K562 (cell line): ENCODE results near the gene CUX1. TPM values are rescaled to one million over a fixed set of nuclear protein-coding genes. Genes with fewer than 3 reads are reported as not detected.

Experiments
- ATAC-seq: fragments of 200-7000 bp; cut with Tn5 transposase; 3 replicates; pipeline ENCODE4 v1.9.1; 2020; ENCODE audit warnings: moderate library complexity
- BruUV-seq: library from RNA; stranded (reverse); fragments of 400-500 nt; replicated peaks from 2 replicates; lab custom pipeline; 2021; lab: Mats Ljungman, UMichigan
- CTCF ChIA-PET: fragments of 300-600 bp; formaldehyde crosslinking; extraction: SDS; loops from one replicate; lab custom pipeline; 2021; ENCODE audit warnings: low intra/inter-chr PET ratio; lab: Yijun Ruan, JAX
- POLR2A ChIA-PET: fragments of 300-600, 350-650 bp; sonication (Branson Sonifier 250); formaldehyde crosslinking; extraction: SDS; loops from one replicate; lab custom pipeline; 2021; ENCODE audit warnings: antibody characterized with exemption, inconsistent platforms; lab: Yijun Ruan, JAX
- DNase-seq, 4 experiments: peaks; one replicate each; pipeline versions ENCODE4 v3.0.0 to v3.0.0-alpha.2; 2011 to 2018; ENCODE audit warnings: low spot score in 3 of 4, mixed read lengths in 3 of 4; ENCODE audit errors: extremely low read depth in 1 of 4
- FAIRE-seq: peaks from 2 replicates; lab custom pipeline; 2011; peaks lifted over from hg19 to GRCh38; lab: Jason Lieb, UNC
- H2AFZ ChIP-seq: 2 replicates; pipeline ENCODE4 v1.6.0; 2011; ENCODE audit warnings: low read depth, low read length, control low read depth, inconsistent platforms
- H3K27ac ChIP-seq: fragments of 200-600 bp; 3 replicates; pipeline ENCODE4 v1.8.0; 2011; ENCODE audit warnings: low read depth, mild to moderate bottlenecking, control low read depth, inconsistent platforms, low read length, moderate library complexity, mixed read lengths; ENCODE audit errors: extremely low read depth
- H3K27me3 ChIP-seq, 2 experiments: fragments of 300-600 bp in 1 of 2; 2 replicates in 1 of 2; 3 replicates in 1 of 2; pipeline versions ENCODE4 v1.6.0 to v1.8.0; 2011; ENCODE audit warnings: inconsistent platforms in 2 of 2, low read length in 2 of 2, mild to moderate bottlenecking in 1 of 2, mixed read lengths in 1 of 2, moderate library complexity in 1 of 2; ENCODE audit not compliant: control insufficient read depth in 2 of 2, insufficient read depth in 2 of 2
- H3K36me3 ChIP-seq: fragments of 300-600 bp; 3 replicates; pipeline ENCODE4 v1.8.0; 2011; ENCODE audit warnings: mild to moderate bottlenecking, low read length, inconsistent platforms; ENCODE audit not compliant: control insufficient read depth, insufficient read depth
- H3K4me1 ChIP-seq, 2 experiments: fragments of 200-600 bp in 1 of 2; replicated peaks in 1 of 2; 2 replicates in 1 of 2; 3 replicates in 1 of 2; pipeline versions ENCODE4 v1.5.1 to v1.8.0; 2011; ENCODE audit warnings: inconsistent platforms in 2 of 2, low read length in 2 of 2, mild to moderate bottlenecking in 1 of 2, mixed read lengths in 1 of 2, moderate library complexity in 1 of 2; ENCODE audit not compliant: control insufficient read depth in 2 of 2, insufficient read depth in 2 of 2
- H3K4me2 ChIP-seq: 2 replicates; pipeline ENCODE4 v1.6.1; 2011; ENCODE audit warnings: low read length, control low read depth, inconsistent platforms, mixed read lengths; ENCODE audit not compliant: insufficient read depth
- H3K4me3 ChIP-seq: fragments of 200-600 bp; sonication (generic), shearing (Covaris generic); 2 replicates; pipeline ENCODE4 v1.5.1; 2016; ENCODE audit warnings: control low read depth, inconsistent platforms
- H3K79me2 ChIP-seq: fragments of 200-600 bp; 3 replicates; pipeline ENCODE4 v1.8.0; 2011; ENCODE audit warnings: low read length, inconsistent platforms; ENCODE audit not compliant: control insufficient read depth, insufficient read depth
- H3K9ac ChIP-seq, 2 experiments: 2 replicates each; pipeline versions ENCODE4 v1.6.0 to v1.6.1; 2011; ENCODE audit warnings: low read depth in 2 of 2, low read length in 2 of 2, control low read depth in 1 of 2, inconsistent platforms in 1 of 2, mild to moderate bottlenecking in 1 of 2, mixed read lengths in 1 of 2; ENCODE audit not compliant: insufficient read depth in 1 of 2
- H3K9me1 ChIP-seq: one replicate; pipeline ENCODE4 v1.6.0; 2011; ENCODE audit warnings: inconsistent platforms, mild to moderate bottlenecking, low read length, moderate library complexity; ENCODE audit not compliant: control insufficient read depth, insufficient read depth
- H3K9me3 ChIP-seq: replicated peaks from 2 replicates; pipeline ENCODE4 v1.5.1; 2011; ENCODE audit warnings: low read depth, low read length, inconsistent platforms; ENCODE audit not compliant: control insufficient read depth, insufficient read depth
- H4K20me1 ChIP-seq: replicated peaks from 2 replicates; pipeline ENCODE4 v1.6.1; 2011; ENCODE audit warnings: low read length, inconsistent platforms, mixed read lengths; ENCODE audit not compliant: control insufficient read depth, insufficient read depth
- THAP12 ChIP-seq: fragments of 250-450 bp; sonication (Bioruptor Pico); IDR thresholded peaks from 2 replicates; pipeline ENCODE4 v1.9.0; 2021; ENCODE audit warnings: mild to moderate bottlenecking, inconsistent platforms
- YY1 ChIP-seq, 3 experiments: IDR thresholded peaks; 2 replicates each; pipeline ENCODE4 v1.6.1; 2011; ENCODE audit warnings: low read length in 2 of 3, mild to moderate bottlenecking in 2 of 3, moderate library complexity in 2 of 3, borderline replicate concordance in 1 of 3, control low read depth in 1 of 3, low read depth in 1 of 3; ENCODE audit not compliant: insufficient read depth in 3 of 3, insufficient replicate concordance in 2 of 3, control insufficient read depth in 1 of 3, insufficient read length in 1 of 3; ENCODE audit errors: extremely low read depth in 1 of 3
- ZNF384 ChIP-seq: IDR thresholded peaks from 2 replicates; pipeline ENCODE4 v1.6.1; 2012; ENCODE audit warnings: low read depth, low read length, improper control_type of control experiment
- WGBS: fragments of 100-300 bp; shearing (Covaris generic); methylation state at CpG from one replicate; pipeline ENCODE4 v1.1.6; 2016; ENCODE audit warnings: low coverage, mixed read lengths; ENCODE audit not compliant: insufficient coverage; ENCODE audit errors: missing lambda C conversion rate; 5-methylcytosine and 5-hydroxymethylcytosine counted together
- in situ Hi-C: fragments of 300-500 bp; cut with MboI; formaldehyde crosslinking; loops from 4 replicates; pipeline ENCODE4 v1.15.0; 2018; ENCODE audit warnings: inconsistent platforms, mixed read lengths
- intact Hi-C: fragments of 100-400 bp; cut with micrococcal nuclease; formaldehyde crosslinking; loops from 2 replicates; pipeline ENCODE4 v1.14.2; 2022
- polyA plus RNA-seq, 8 experiments: library from polyadenylated mRNA; depleted of rRNA in 4 of 8; stranded (reverse) in 5 of 8; unstranded in 3 of 8; fragments of >200 nt; fragmentation: Nextera tagmentation in 2 of 8; fragmentation: Illumina TruSeq in 1 of 8; extraction: Ambion mirVana in 2 of 8; extraction: Trizol in 1 of 8; gene quantifications; 2 replicates each; pipeline versions ENCODE4 v1.2.1 to v1.2.3, GENCODE V29; 2011 to 2014; ENCODE audit warnings: inconsistent platforms in 1 of 8, missing spikeins in 1 of 8
- total RNA-seq, 7 experiments: library from RNA; depleted of rRNA in 6 of 7; stranded (reverse); fragments of >200 nt in 6 of 7; fragmentation: Illumina TruSeq in 2 of 7; extraction: Trizol in 2 of 7; gene quantifications; 2 replicates each; pipeline versions ENCODE4 v1.2.1 to v1.2.3, GENCODE V29; 2011 to 2021; ENCODE audit warnings: low replicate concordance in 1 of 7

Gene CUX1
- total and polyA plus RNA-seq, 9 of the 15 experiments (the other 6 are each of a cell fraction or from before 2014, with no cell fraction given): 3.6 to 55.3 (median 25.2) TPM

- CTCF ChIA-PET: no interaction called here
- H3K9ac ChIP-seq: no peak overlapping the region
- H3K9me3 ChIP-seq: no peaks in the 10 kb centered on the region
- POLR2A ChIA-PET: interaction anchor here (1.0 kb wide), 1 partner anchor 19 kb away, joined by 3 read pairs; no protein-coding TSS in a partner anchor
- H4K20me1 ChIP-seq: peaks cover 22% of the 10 kb centered on the region
- H2AFZ ChIP-seq: no peak overlapping the region
- 52% methylated on average over 6 of the region's 6 CpGs for WGBS
- DNase-seq (no peak), FAIRE-seq (no peak), ATAC-seq (peak; percentile 47)
- no peaks in the 10 kb centered on the region for H3K9me1 ChIP-seq
- peaks cover 0 to 23% of the 10 kb centered on the region in 2 experiments; a peak in 2 of 5 replicates for H3K4me1 ChIP-seq
- 0 out of 2 replicates have a peak, but pooled peaks have one; percentile 15 for TF ChIP-seq ZNF384
- TF ChIP-seq YY1 (IDR thresholded peaks at IDR 0.05; ENCODE audit: borderline replicate concordance in 1 of 3, control insufficient read depth in 1 of 3, extremely low read depth in 1 of 3, insufficient read depth in 3 of 3, insufficient read length in 1 of 3, insufficient replicate concordance in 2 of 3, low read depth in 1 of 3, low read length in 2 of 3): no peak
- TF ChIP-seq THAP12: 0 out of 2 replicates have a peak, but pooled peaks have one; percentile 22
- in situ Hi-C loops (no loop called here), intact Hi-C loops (no loop called here)
- no peaks in the 10 kb centered on the region for H3K27me3 ChIP-seq
- peaks cover 9% of the 10 kb centered on the region; the same call in 1 of the 3 replicates for H3K79me2 ChIP-seq
- H3K4me3 ChIP-seq: no peak overlapping the region
- no peak overlapping the region for H3K4me2 ChIP-seq
- H3K27ac ChIP-seq: no peak overlapping the region
- no TSS peak for BruUV-seq
- H3K36me3 ChIP-seq: 0 out of 3 replicates have a peak, but pooled peaks cover 3% of the 10 kb centered on the region
Measured at GRCh38 chr7:101998906-101999240, 181.4 kb downstream of the CUX1 start.
